Activated effector memory CD4-positive, alpha-beta T cell treated with anti-CD3 and anti-CD28 coated beads, Interleukin-2, amount 50 U/mL, for 16 hours (primary cell): ENCODE results near the gene IL21.
"Not testable (repeated sequence)": the region's sequence is repeated elsewhere in the genome, so short reads cannot be mapped to it uniquely, and the experiment has no call there.

Experiments used
- DNase-seq: peaks from one replicate; pipeline ENCODE4 v3.0.0-alpha.2; 2020

Gene IL21

DNA sequence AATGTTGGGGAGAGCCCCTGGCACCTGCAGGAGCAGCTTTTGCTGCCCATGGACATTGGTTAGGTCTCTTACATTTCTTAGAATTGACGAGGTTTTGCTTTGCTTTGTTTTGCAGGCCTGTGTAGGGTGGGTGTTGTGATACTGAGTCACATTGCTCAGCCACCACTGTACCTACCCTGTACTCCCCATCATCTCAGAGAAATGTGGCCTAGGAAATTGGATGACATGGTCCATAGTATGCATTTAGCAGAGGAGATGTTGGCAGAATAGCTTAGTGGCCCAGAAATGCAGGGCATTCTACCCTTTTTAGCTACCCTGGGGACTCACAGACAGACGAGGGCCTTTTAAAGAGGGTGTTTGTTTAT, 43.7 kb downstream of the IL21 start:
- DNase-seq: no peak

DNA sequence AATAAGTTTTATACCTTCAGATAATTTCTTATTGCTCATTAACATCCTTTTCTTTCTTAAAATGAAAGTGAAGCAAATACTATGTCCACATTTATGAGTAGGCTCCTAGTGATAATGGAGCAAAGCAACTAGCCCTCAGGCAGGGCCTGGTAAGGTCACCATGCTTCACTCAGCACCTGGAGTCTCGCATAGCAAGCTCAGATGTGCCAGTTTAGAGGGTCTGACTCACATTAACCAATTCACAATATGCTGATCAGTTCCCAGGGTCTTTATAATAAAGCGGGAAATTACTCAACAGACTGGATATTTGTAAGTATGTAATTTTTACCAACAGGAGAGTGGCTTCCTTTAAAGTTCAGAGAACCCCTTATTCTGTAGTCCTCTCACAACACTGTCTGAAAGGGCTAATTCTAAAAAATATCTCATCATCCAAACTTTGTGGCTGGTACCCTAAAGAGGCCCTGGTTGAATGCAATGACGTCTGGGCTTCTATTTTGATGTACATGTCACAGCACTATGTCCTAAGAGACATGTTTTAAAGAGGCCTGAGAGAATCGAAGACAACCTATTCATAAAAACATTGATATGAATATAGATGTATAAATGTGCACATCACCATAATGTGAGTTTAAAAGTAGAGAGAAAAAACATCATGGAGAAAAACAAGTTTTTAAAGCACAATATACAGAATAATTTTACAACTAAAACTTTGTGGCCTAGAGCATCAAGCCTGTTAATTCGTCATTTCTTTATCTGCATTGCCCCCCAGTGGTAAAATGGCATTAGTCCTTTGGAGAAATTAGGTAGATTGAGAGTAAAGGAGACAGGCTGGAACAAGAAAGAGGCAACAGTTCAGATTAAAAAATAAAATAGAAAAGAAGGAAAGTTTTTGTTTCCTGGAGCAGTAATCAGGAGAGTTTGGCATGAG, 44.3 kb downstream of the IL21 start:
- DNase-seq: no peak

DNA sequence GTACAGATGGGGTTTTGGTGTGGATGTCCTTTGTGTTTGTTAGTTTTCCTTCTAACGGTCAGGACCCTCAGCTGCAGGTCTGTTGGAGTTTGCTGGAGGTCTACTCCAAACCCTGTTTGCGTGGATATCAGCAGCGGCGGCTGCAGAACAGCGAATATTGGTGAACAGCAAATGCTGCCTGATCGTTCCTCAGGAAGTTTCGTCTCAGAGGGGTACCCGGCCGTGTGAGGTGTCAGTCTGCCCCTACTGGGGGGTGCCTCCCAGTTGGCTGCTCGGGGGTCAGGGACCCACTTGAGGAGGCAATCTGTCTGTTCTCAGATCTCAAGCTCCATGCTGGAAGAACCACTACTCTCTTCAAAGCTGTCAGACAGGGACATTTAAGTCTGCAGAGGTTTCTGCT, 46.5 kb downstream of the IL21 start:
- not testable (repeated sequence) for DNase-seq

DNA sequence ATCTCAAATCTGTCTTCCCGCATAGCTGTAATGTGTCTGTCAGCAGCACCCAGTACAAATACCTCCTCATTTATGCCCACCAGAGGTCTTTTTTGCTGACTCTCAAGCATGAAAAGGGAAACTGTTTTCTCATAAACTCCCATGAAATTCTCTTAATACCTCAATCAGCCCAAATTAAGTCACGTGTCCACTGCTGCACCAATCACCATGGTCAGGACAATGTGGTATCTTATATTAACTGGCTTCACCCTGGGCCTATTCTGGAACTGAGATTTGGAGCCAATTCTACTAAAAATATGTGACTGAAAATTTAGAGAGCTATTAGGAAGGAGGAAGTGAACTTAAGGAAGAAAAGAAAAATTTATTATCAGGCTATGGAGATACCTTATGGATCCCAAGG, 58.4 kb downstream of the IL21 start:
- no peak for DNase-seq
